Caco-2 (cell line): ENCODE data around the gene CD81. TPM values are rescaled to one million over a fixed set of nuclear protein-coding genes. Genes with fewer than 3 reads are reported as not detected.

Experiments used
- BruUV-seq: library from RNA; stranded (reverse); fragments of 400-500 nt; replicated peaks from 2 replicates; lab custom pipeline; 2021; lab: Mats Ljungman, UMichigan
- CTCF ChIA-PET: fragments of 300-600 bp; sonication (Branson Sonifier 250); formaldehyde crosslinking; loops from one replicate; lab custom pipeline; 2022; ENCODE audit warnings: antibody characterized with exemption; lab: Charles Lee
- POLR2A ChIA-PET: fragments of 300-600 bp; sonication (Branson Sonifier 250); formaldehyde crosslinking; loops from one replicate; lab custom pipeline; 2022; ENCODE audit warnings: antibody characterized with exemption; lab: Charles Lee
- DNase-seq, 2 experiments: peaks; one replicate each; pipeline versions ENCODE4 v3.0.0 to v3.0.0-alpha.2; 2020 to 2022
- H3K27me3 ChIP-seq: replicated peaks from 2 replicates; pipeline ENCODE4 v1.6.0; 2011; ENCODE audit warnings: low read length; ENCODE audit not compliant: control insufficient read depth, insufficient read depth
- H3K36me3 ChIP-seq: 2 replicates; pipeline ENCODE4 v1.5.1; 2011; ENCODE audit warnings: low read length; ENCODE audit not compliant: control insufficient read depth, insufficient read depth
- H3K4me1 ChIP-seq: fragments of 250-450 bp; sonication (Bioruptor Pico); 2 replicates; pipeline ENCODE4 v1.5.1; 2020; ENCODE audit warnings: mild to moderate bottlenecking
- H3K4me3 ChIP-seq: 2 replicates; pipeline ENCODE4 v1.5.1; 2011; ENCODE audit warnings: low read depth, mild to moderate bottlenecking, control low read depth, low read length
- H3K9me3 ChIP-seq: fragments of 250-450 bp; sonication (Bioruptor Pico); 2 replicates; pipeline ENCODE4 v1.5.1; 2020; ENCODE audit warnings: mild to moderate bottlenecking, moderate library complexity
- H3K27ac Mint-ChIP-seq: one replicate; pipeline ENCODE4 v1.8.0; 2022; ENCODE audit warnings: mixed read lengths; ENCODE audit not compliant: unreplicated experiment
- H3K27me3 Mint-ChIP-seq: one replicate; pipeline ENCODE4 v1.8.0; 2022; ENCODE audit warnings: mixed read lengths; ENCODE audit not compliant: insufficient read depth, unreplicated experiment
- H3K36me3 Mint-ChIP-seq: one replicate; pipeline ENCODE4 v1.8.0; 2022; ENCODE audit warnings: mild to moderate bottlenecking, mixed read lengths; ENCODE audit not compliant: insufficient read depth, unreplicated experiment
- H3K4me1 Mint-ChIP-seq: one replicate; pipeline ENCODE4 v1.8.0; 2022; ENCODE audit warnings: low read depth, mixed read lengths; ENCODE audit not compliant: unreplicated experiment
- H3K4me3 Mint-ChIP-seq: one replicate; pipeline ENCODE4 v1.8.0; 2022; ENCODE audit warnings: mild to moderate bottlenecking, moderate library complexity, mixed read lengths; ENCODE audit not compliant: unreplicated experiment
- H3K9me3 Mint-ChIP-seq: one replicate; pipeline ENCODE4 v1.8.0; 2022; ENCODE audit warnings: mixed read lengths; ENCODE audit not compliant: unreplicated experiment
- CTCF ChIP-seq, 2 experiments: fragments of 200-600 bp in 1 of 2; IDR thresholded peaks; 1 replicate in 1 of 2; 2 replicates in 1 of 2; pipeline versions ENCODE4 v1.5.1 to v1.8.0; 2011 to 2022; ENCODE audit warnings: antibody characterized with exemption in 1 of 2, control low read depth in 1 of 2, inconsistent platforms in 1 of 2, low read depth in 1 of 2, low read length in 1 of 2, mild to moderate bottlenecking in 1 of 2, moderate library complexity in 1 of 2; ENCODE audit not compliant: insufficient read depth in 1 of 2, severe bottlenecking in 1 of 2, unreplicated experiment in 1 of 2
- intact Hi-C: fragments of 100-400 bp; cut with micrococcal nuclease; formaldehyde crosslinking; loops from one replicate; pipeline ENCODE4 v1.10.0; 2022; ENCODE audit not compliant: unreplicated experiment
- total RNA-seq: library from RNA; stranded (reverse); gene quantifications from 2 replicates; pipeline ENCODE4 v1.2.3, GENCODE V29; 2022

Gene CD81
- total RNA-seq, 1 experiment from 2014 or later: 412 TPM

GRCh38 chr11:2365571-2366210, 11.4 kb upstream of the CD81 start:
- H3K27ac Mint-ChIP-seq: no peak overlapping the region
- no peak for DNase-seq
- no TSS peak for BruUV-seq
- intact Hi-C loops: no loop called here
- Histone ChIP-seq H3K4me3 (no peak overlapping the region), H3K9me3 (no peaks in the 10 kb centered on the region), H3K27me3 (no peaks in the 10 kb centered on the region), H3K36me3 (no peaks in the 10 kb centered on the region), H3K4me1 (no peaks in the 10 kb centered on the region)
- H3K4me1 Mint-ChIP-seq: no peaks in the 10 kb centered on the region
- H3K27me3 Mint-ChIP-seq: no peaks in the 10 kb centered on the region
- H3K36me3 Mint-ChIP-seq: no peaks in the 10 kb centered on the region
- no peak overlapping the region for H3K4me3 Mint-ChIP-seq
- ChIA-PET POLR2A (no interaction called here), CTCF (no interaction called here)
- TF ChIP-seq CTCF (IDR thresholded peaks at IDR 0.05; ENCODE audit: insufficient read depth in 1 of 2, low read depth in 1 of 2, low read length in 1 of 2, severe bottlenecking in 1 of 2, unreplicated experiment in 1 of 2): no peak
- no peaks in the 10 kb centered on the region for H3K9me3 Mint-ChIP-seq

- no peaks in the 10 kb centered on the region for H3K36me3 Mint-ChIP-seq
- no peak for TF ChIP-seq CTCF (IDR thresholded peaks at IDR 0.05; ENCODE audit: insufficient read depth in 1 of 2, low read depth in 1 of 2, low read length in 1 of 2, severe bottlenecking in 1 of 2, unreplicated experiment in 1 of 2)
- BruUV-seq: no TSS peak
- no peaks in the 10 kb centered on the region for H3K36me3 ChIP-seq
- ChIA-PET POLR2A (interaction anchor here (0.5 kb wide), 1 partner anchor 12 kb away, joined by 4 read pairs; no protein-coding TSS in a partner anchor), CTCF (no interaction called here)
- H3K9me3 ChIP-seq: no peaks in the 10 kb centered on the region
- H3K4me1 ChIP-seq: no peaks in the 10 kb centered on the region
- H3K4me3 Mint-ChIP-seq: no peak overlapping the region
- H3K9me3 Mint-ChIP-seq: no peaks in the 10 kb centered on the region
- no peak overlapping the region for H3K4me3 ChIP-seq
- no peaks in the 10 kb centered on the region for H3K27me3 Mint-ChIP-seq
- no peak overlapping the region for H3K27ac Mint-ChIP-seq
- no peak for DNase-seq
- no peaks in the 10 kb centered on the region for H3K27me3 ChIP-seq
- intact Hi-C loops: no loop called here
- no peaks in the 10 kb centered on the region for H3K4me1 Mint-ChIP-seq
These were observed 10.8 kb upstream of the CD81 start for GRCh38 chr11:2366276-2366675.

GRCh38 chr11:2366733-2367132, 10.4 kb upstream of the CD81 start:
- TF ChIP-seq CTCF (IDR thresholded peaks at IDR 0.05; ENCODE audit: insufficient read depth in 1 of 2, low read depth in 1 of 2, low read length in 1 of 2, severe bottlenecking in 1 of 2, unreplicated experiment in 1 of 2): no peak
- ChIA-PET POLR2A (interaction anchor here (0.5 kb wide), 1 partner anchor 11 kb away, joined by 4 read pairs; no protein-coding TSS in a partner anchor), CTCF (no interaction called here)
- Histone ChIP-seq H3K27me3 (no peaks in the 10 kb centered on the region), H3K36me3 (no peaks in the 10 kb centered on the region), H3K4me1 (no peaks in the 10 kb centered on the region), H3K9me3 (no peaks in the 10 kb centered on the region), H3K4me3 (no peak overlapping the region)
- Mint-ChIP-seq H3K27me3 (no peaks in the 10 kb centered on the region), H3K27ac (no peak overlapping the region), H3K36me3 (no peaks in the 10 kb centered on the region), H3K4me1 (no peaks in the 10 kb centered on the region), H3K9me3 (no peaks in the 10 kb centered on the region), H3K4me3 (no peak overlapping the region)
- BruUV-seq: no TSS peak
- DNase-seq: no peak
- intact Hi-C loops: no loop called here
